Effector CD8-positive, alpha-beta T cell (primary cell): Measurements from ENCODE around the gene PRKAR1A.

Experiments used
- DNase-seq: peaks from one replicate; lab custom pipeline; 2025; lab: John Stamatoyannopoulos, UW

PRKAR1A gene

DNA sequence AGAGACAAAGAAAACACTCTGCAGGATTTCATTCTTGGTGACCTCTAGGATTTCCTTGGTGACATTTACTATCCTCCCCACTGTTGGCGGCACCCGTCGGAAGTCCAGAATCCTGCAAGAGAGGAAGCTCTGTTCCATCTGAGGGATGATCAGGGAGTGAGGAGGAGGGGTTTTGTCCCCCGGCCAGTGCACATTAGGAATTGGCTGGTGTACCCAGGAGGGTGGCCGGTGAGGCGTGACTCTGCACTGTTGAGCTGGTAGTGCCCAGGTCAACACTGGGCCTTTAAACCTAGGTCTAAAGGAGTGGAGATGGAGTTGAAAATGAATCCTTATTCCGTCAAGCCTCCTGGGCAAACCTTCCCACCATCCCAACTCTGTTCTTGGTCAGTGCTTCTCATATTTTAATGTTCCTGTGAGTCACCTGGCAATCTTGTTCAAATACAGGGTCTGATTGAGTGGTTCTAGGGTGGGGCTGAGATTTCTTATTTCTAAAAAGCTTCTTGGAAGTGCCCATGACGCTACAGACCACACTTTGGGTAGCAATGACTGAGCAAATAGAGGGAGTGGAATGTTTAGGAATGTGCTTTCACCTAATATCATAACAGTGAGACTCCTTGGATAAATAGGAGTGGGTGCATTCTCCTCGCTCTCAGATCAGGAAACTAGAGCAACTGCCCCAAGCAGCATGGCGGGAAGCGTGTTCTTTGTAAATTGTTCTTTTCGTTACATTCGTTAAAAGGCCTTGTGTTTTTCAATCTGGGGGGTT lies 30.7 kb downstream of the PRKAR1A start:
- no peak for DNase-seq

DNA sequence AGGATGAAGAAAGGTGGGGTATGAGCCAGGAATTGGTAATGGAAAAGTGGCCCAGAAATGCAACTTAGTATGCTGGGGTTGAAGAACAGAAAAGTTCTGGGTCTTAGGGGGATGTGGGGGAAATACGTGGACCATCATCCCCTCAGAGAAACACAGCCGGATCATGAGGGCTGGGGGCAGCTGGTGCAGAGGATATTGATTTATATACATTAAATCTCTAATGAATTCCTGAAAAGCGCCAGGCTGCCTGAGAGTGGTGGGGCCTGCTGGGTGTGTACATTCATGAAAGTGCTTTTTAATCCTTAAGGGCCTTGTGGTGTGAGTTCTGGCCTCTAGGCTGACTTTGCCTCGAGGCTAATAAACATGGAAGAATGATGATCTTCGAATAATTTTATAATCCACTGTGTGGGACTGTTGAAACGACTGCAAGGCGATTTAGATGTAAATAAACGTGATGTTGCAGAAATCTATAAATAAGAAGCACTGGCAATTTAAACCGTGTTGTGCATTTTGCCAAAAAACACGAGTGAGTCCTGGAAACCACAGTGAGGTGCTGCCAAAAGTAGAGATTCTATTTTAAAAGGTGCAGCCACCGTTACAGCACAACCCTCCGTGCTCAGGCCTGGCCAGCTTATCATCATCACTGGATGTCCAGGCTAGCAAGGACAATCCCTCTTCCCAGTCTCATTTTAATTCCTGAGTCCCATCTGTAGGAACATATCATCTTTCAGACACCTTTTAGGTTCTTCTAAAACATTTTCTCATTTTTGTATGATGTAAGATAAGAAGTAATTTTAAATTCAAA lies 32.1 kb downstream of the PRKAR1A start:
- DNase-seq: no peak

DNA sequence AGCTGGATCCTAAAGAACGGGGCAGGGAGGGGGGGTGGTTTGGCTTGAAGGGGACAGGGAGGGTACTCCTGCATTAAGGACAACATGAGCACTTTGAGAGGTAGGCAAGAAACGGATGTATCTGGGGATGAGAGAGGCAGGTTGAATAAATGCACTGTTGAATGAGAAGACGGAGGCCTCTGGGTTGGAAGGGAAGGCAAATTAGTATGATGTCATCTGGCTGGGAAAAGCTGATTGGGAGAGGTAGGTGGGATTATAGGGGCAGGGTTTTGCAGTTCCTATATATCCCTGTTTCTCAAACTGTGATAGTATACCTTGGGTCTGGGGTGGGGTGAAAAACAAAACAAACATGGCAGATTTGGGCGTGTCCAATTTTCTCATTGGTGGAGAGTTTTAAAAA lies 44.3 kb downstream of the PRKAR1A start:
- DNase-seq: no peak

DNA sequence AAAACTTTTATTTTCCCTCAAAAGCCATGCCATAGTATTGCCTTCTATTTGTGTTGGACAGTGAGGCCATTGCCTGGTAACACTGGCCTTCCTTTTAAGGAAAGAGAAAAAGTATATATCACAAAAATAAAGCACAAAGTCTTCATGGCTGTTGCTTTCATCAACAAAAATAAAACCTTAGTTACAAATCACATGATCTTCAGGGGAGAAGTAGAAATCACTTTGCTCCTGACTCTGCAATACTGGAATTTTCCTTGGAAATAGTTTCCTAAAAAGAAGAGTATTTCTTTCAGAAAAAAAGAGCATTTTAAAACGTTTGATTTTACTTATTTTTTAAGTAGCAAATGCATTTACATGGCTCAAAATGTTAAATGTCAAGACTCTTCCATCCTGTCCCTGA lies 47.1 kb downstream of the PRKAR1A start:
- DNase-seq: no peak

DNA sequence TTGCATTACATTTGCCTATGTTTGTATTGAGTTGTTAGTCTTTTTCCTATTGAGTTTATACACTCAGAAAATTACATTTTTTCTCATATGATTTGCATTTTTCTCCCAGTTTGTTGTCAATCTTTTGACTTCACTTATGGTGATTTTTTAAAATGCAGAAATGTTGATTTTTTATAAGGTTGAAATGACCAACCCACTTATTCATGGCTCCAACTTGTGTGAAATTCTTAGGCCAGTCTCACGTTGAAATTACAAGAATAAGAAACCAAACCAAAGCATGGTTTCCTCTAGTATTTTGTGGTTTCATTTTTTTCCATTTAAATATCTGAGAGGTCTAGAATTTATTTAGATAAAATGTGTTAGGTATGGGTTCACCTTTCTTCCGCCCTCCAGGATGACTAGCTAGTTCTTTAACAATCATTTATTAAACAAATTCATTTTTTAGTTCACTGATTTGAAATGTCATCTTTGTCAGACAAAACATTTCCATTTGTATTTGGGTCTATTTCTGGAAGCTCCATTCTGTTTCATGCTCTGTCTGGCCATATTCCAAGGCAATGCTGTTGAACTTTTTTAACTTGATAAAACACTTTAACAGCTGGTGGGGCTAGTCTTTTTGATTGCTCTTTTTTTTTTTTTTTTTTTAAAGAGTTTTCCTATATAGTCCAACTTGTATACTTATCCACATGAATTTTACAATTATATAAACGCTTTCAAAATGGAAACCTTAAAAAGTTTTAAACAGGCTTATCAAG lies 48.9 kb downstream of the PRKAR1A start:
- no peak for DNase-seq

DNA sequence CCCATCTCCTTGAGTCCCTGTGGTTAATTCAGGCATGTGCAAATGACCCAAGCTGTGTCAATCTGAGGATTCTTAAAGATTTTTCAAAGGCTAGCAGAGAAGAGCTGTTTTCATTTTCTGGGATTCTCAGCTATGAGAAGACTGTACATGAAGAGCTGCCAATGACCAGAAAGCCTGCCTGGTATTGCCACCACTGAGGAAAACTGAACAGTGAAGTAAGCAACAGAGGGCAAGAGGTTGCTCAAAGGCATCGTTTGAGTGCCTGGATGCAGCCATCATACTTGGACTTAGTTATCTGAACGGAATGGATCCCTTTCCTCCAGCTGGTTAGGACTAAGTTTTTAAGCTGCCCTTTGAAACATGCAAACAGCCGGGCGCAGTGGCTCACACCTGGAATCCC lies 50.5 kb downstream of the PRKAR1A start:
- DNase-seq: no peak

DNA sequence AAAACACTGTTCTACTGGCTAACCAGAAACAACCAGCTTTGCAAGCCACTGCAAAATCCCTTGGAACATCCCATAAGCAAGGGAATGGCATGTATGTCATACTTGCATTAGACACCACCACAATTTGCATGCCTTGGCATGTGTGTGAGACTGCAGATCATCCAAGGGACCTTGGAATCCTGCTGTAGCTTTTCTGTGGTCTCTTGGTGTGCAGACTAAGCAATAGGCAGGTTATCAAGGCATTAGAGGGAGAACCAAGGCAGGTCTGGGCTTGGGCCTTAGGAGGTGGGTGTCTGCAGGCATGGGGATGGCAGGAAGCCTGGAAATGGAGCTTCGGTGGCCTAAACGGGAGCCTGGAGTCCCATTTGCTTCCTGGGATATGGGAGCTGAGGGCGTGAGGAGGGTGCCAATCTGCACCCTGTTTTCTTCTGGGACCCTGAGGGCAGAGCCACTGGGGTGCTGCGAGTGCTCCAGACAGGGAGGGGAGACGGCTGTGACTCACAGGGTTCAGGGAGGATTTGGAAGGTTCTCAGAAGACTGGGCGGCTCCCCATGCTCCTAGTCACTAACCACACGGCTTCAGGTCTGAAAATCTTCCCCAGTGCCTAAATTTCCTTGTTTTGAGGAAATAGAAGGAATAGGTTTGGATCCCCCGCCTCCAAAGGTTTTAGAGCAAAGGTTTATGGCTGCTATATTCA lies 52.3 kb downstream of the PRKAR1A start:
- no peak for DNase-seq

DNA sequence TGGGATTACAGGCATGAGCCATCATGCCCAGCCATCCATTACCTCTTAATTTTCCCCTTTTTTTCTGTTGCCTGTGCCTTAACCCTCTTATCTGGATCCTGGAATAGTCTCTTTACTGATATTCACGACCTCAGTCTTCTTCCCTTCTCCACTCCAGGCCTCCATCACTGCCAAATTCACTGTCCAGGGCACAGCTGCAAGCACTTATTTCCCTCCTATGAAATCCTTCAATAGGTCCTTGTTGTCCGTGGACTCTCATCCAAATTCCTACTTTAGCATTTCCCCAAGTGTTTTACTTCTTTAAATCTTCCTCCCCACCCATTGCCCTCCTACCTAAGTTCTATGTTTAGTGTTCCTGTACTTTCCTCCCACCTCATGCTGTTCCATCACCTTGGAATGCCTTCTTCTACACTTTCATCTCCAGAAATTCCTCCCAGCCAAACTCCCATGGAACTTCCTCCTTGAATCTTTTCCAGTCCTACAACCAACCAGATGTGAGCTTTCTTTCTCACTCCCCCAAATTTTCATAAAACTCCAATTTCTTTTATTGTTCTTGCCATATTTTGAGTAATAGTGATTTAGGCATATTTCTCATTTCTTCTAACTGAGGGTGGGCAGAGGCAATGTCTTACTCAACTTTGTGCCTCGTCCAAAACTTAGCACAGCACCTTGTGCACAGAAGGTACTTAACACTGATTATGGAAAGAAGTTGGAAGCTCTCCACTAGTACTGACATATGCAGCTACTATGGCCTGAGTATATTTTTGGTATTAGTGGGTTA lies 53.6 kb downstream of the PRKAR1A start:
- no peak for DNase-seq

DNA sequence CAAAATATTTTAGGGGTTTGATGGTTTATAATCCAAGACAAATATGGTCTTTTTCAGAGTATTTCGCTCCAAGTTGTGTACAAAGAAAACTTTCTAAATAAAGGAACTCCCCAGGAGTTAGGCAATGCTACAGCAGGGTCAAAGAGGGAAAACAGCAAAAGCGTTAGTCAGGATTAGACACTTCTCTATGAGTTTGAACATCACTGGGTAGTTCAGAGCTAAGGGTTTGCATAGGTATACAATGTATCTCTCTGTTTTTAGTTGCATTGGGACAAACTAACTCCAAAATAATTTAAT lies 54.2 kb downstream of the PRKAR1A start:
- DNase-seq: no peak

DNA sequence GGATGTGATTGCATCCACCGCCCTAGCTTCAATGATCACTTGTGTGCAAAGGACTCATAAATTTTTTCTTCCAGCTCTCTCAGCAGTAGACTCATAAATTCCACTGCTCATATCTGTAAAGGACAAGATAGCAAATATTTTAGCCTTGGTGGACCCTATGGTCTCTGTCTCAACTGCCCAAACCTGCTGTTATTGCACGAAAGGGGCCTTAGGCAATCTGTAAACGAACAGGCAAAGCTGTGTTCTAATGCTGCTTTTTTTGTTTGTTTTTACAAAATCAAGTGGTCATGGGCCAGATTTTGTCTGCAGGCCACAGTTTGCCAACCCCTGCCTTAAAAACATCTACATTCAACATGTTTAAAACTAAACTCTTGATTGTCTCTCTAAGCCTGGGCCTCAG lies 54.8 kb downstream of the PRKAR1A start:
- DNase-seq: no peak

DNA sequence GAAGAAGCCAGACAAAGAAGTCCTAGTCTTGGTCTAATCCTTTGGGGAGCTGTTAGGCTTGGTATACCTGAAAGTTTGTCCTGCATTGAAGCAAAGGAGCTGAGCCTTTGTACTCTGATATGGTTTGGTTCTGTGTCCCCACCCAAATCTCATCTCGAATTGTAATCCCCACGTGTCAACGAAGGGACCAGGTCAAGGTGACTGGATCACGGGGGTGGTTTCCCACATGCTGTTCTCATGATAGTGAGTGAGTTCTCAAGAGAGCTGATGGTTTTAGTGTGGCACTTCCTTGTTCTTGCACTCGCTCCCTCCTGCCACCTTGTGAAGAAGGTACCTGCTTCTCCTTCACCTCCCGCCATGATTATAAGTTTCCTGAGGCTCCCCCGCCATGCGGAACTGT lies 55.4 kb downstream of the PRKAR1A start:
- no peak for DNase-seq

DNA sequence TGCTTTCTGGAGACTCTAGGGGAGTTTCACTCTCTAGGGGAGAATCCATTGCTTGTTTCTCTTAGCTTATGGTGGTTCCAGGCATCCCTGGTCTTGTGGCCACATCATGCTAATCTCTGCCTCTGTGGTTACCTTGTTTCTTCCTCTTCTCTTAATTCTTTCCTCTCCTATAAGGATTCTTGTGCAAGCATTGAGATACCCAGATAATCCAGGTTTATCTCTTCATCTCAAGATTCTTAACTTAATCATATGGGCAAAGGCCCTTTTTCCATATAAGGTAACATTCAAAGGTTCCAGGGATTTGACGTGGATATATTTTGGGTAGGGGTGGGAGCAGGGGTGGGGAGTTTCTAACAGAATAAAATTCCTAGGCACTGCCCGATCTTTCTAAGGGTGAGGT lies 56.4 kb downstream of the PRKAR1A start:
- no peak for DNase-seq

DNA sequence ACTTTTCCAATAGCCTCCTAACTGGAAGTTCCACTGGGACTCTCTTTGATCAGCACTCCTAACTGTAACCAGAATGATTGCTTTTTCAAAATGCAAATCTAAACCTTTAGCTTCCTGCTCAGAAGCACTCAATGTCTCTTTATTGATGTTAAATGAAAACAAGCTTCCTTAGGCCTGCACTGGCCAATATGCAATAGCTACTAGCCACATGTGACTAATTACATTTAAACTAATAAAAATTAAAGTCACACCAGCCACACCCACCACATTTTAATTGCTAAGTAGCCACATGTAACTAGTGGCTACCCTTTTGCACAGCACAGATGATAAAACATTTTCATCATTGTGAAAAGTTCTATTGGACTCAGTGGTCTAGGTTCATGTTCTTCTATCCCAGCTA lies 57.1 kb downstream of the PRKAR1A start:
- no peak for DNase-seq

DNA sequence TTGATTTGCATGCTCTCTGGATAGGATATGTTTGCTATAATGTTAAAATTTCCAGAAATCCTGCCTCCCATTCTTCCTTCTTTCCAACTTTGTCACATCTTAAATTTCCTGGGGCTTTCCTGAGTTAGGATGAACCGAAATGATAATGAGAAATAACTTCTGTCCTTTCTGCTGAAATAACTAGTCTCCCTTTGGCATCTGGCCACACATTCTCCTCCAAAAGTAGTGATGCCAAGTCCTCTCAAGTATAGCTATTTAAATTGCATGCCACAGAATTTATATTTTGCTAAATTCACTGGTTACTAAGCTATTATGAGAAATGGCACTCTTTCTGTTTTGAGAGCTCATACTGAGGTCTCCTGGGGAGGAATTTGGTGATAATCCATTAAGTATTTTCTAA lies 58.3 kb downstream of the PRKAR1A start:
- no peak for DNase-seq

DNA sequence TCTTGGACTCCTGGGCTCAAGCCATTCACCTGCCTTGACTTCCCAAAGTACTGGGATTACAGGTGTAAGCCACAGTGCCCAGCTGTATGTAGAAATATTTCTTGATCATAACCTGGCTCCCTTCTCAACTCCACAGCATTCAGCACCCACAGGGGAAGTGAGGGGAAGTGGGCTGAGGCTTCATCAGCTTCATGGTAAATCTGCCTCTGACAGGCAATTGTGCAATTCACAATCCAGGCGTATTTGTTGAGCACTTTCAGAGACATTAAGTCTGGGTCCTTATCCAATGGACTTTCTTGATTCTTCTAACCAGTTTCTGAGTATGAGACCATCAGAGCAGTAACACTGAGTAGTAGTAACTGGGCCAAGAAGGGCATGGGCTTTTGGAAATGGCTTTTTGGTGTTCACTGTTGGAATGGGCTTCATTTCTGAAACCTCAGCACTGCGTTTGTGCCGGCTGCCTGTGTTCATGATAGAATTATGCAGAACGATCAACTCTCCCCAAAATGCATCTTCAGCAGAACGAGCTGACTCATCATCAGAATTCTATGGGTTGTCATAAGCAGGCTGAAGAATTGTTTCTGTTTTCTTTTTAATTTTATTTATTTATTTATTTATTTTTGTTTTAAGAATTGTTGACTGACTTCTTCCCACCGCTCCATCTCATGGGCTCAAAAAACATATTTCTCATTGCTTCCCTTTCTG lies 60.1 kb downstream of the PRKAR1A start:
- no peak for DNase-seq

DNA sequence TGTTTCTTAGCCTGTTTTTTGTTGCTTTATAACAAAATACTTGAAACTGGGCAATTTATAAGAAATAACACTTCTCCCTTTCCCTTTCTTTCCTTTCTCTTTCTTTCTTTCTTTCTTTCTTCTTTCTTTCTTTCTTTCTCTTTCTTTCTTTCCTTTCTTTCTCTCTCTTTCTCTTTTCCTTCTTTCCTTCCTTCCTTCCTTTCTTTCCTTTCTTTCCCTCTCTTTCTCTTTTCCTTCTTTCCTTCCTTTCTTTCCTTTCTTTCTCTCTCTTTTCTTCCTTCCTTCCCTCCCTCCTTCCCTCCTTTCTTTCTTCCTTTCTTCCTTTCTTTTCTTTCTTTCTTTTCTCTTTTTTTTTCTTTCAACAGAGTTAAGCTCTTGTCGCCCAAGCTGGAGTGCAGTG lies 61.1 kb downstream of the PRKAR1A start:
- no peak for DNase-seq

DNA sequence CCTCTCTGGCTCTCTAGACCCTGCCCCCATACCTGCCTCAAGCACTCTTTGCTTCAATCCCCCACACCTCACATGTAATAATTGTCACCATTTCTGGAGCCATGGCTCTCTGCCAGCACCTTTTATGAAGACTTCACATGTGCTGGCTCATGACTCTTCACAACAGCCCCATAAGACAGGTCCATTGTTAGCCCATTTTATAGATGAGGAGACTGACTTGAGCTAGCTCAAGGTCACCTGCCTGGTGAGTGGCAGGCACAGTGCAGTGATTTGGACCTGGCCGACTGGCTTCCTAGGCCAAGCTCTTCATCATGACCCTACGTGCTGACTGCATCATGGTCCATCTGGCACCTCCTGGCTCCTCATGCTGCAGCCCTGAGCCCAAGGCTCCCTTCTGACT lies 63.9 kb downstream of the PRKAR1A start:
- no peak for DNase-seq

DNA sequence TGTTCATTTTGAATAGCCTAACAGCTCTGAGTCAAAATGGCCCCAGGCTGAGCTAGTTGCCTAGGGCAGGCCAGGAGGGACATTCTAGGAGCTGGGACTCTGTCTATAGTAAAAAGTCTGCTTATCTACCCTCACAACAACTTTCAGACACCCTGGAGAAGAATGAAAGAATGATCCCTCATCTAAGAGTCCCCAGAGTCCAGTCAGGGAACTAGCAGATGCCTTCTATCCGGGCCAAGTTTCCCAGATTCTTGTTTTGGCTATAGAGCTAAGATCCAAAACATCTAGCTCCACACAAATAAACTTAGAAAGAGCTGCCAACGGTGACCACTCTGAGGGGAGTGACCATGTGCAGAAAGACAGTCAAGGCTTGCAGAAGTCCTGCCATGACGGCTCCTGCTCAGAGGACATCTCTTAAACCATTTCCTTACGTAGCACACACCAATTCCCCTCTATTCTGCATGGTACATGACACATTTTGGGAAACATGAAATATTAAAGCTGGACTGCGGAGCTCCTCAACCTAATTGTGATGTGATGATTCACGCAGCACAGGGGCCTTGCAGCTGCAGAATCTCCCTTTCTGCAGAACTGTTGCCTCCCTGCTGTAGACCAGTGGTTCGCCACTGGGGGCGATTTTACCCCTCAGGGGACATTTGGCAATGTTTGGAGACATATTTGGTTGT lies 64.7 kb downstream of the PRKAR1A start:
- no peak for DNase-seq

DNA sequence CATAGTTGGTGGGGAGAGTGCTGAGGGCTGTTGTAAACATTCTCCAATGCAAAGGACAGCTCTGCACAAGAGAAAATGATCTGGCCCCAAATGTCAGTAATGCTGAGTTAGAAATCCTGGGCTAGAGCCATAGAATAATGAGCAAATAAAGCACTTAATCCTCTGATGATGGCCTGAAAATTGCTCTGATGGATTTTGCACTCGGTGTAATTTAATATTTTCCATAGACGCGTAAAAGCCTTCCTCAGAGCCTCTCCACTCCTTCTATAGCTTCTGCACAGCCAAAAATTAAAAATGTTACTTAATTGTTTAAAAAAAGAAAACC lies 65.2 kb downstream of the PRKAR1A start:
- DNase-seq: no peak

DNA sequence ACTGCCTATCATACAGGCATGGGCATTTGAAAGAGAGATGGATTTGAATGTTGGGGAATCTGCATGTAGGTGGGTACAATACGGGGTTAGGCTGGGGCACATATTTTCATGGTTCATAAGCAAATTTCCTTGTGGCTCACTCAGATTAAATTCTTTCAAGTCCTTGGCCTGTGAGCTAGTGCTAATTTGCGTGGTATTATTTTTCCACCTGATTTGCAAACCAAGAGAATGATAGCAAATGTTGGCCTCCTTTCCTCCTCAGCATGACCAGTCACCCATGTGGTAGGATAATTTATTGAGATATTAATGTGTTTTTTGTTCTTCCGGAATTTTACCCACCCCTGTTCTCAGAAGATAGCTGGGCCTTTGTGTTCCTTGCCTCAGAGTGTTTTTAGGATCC lies 66.0 kb downstream of the PRKAR1A start:
- no peak for DNase-seq
